ENCODE results near the gene NPEPL1.
"Not testable (repeated sequence)": the region's sequence is repeated elsewhere in the genome, so short reads cannot be mapped to it uniquely, and the experiment has no call there.

NPEPL1 gene

DNA sequence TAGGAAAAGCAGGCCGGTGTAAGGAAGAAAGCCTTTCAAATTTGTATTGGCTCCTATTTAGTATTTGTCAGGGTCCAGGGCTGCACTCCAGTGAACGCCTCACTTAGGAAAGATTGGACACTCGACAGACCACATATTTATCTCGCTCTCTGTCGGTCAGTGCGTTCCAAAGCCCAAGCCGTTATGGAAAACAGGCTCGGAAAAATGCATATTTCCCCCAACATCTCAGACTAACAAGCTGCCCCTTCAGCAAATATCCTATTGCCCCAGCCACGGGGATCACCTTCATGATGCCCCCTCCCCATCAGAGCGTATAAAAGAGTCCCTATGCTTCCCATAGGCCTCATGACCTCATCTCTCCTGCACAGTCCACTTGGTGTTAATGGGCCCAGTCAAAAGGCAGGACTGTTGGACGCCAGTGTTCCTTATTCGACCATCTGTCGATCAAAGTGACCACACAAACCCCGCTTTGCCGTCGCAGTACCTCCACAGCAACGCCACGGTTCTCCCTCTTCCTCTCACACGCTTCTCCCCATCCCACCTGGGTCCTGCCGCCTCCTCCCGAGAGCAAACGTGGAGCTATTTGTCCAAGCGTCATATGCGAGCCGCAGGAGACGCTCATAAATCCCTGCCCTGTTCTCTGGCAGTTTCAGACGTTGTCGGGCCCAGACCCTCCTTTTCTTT lies 63.3 kb downstream of the NPEPL1 start:
- H3K4me3 ChIP-seq (replicated peaks; ENCODE audit: low read depth, low read length), result no peak overlapping the region
- no peak for DNase-seq (ENCODE audit: extremely low read depth, low read depth)
- TF ChIP-seq, protein P1, sequence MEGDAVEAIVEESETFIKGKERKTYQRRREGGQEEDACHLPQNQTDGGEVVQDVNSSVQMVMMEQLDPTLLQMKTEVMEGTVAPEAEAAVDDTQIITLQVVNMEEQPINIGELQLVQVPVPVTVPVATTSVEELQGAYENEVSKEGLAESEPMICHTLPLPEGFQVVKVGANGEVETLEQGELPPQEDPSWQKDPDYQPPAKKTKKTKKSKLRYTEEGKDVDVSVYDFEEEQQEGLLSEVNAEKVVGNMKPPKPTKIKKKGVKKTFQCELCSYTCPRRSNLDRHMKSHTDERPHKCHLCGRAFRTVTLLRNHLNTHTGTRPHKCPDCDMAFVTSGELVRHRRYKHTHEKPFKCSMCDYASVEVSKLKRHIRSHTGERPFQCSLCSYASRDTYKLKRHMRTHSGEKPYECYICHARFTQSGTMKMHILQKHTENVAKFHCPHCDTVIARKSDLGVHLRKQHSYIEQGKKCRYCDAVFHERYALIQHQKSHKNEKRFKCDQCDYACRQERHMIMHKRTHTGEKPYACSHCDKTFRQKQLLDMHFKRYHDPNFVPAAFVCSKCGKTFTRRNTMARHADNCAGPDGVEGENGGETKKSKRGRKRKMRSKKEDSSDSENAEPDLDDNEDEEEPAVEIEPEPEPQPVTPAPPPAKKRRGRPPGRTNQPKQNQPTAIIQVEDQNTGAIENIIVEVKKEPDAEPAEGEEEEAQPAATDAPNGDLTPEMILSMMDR (IDR thresholded peaks at IDR 0.05; ENCODE audit: low read depth, low read length, missing control alignments), result no peak

DNA sequence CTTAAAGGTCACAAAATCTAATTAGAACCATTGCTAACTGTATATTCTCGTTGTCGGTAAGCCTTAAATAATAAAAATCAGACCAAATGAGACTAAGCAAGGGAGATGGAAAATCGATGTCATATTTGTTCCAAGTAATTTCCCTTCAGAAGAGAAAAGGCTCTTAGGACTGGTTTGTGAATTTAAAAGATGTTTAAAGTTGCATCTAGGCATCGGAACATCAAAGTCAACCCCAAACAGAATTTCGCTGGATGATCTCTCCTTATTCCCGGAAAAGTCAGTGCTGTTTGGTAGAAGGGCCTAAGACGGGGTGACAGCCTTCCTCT lies 63.8 kb downstream of the NPEPL1 start:
- TF ChIP-seq, protein P1 (IDR thresholded peaks at IDR 0.05; ENCODE audit: low read depth, low read length, missing control alignments), result no peak
- H3K4me3 ChIP-seq (replicated peaks; ENCODE audit: low read depth, low read length), result no peak overlapping the region
- no peak for DNase-seq (ENCODE audit: extremely low read depth, low read depth)

DNA sequence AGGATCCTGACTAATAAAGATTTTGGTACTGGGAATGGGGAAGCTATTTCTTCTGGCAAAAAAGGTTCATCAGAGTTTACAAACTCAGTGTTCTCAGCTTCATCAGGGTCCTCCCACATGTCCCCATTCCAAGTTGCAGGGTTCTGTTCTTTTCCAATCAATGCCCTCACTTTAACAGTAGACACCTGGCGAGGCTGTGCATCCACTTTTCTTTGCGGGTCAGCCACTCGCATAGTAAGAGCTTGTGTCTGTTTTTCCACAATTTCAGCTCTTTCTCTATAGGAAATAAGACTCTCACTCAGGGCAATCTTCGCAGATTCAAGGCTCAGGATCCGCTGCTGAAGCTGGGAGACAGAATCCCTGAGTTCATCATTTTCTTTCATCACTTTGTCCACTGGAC lies 65.0 kb downstream of the NPEPL1 start:
- not testable (repeated sequence) for H3K4me3 ChIP-seq (replicated peaks; ENCODE audit: low read depth, low read length); DNase-seq (ENCODE audit: extremely low read depth, low read depth)

DNA sequence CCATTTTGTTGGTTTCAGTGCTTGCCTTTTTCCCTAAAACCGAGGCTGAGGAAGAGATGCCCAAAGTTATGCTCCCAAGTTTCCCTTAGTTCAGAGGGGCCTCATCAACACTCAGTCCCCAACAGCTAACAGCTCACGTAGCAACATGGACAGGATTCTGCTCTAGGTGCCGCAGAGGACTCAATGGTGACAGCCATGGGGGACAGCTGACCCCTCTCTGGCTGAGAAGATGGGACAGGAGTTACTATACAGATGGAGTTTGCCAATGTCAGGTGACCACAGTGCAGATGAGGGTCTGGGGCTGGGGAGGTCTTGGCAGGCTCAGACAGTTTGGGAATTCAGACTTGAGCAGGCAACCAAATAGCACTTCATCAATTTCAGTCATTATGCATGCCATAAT lies 67.3 kb downstream of the NPEPL1 start:
- H3K4me3 ChIP-seq (replicated peaks; ENCODE audit: low read depth, low read length), result no peak overlapping the region
- no peak for DNase-seq (ENCODE audit: extremely low read depth, low read depth)
- TF ChIP-seq, protein P1 (IDR thresholded peaks at IDR 0.05; ENCODE audit: low read depth, low read length, missing control alignments), result no peak

DNA sequence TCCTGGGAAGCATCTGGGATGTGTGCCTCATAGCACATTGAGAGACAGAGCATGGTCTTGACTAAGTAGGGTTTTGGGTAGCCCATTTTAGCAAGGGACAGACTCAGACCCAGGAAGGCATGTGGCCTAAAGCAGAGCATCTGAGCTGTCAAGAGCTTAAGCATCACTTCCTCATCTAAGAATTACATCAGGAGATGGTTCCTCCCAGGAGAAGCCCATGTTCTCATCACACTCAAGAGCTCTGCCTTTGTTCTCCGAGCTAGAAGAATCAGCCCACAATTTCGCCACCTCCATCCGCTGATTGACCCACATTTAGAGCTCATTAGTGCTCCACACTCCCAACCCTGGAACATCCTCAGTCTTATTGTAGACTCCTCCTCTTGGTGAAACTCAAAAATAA lies 68.3 kb downstream of the NPEPL1 start:
- TF ChIP-seq, protein P1 (IDR thresholded peaks at IDR 0.05; ENCODE audit: low read depth, low read length, missing control alignments), result no peak
- H3K4me3 ChIP-seq (replicated peaks; ENCODE audit: low read depth, low read length), result no peak overlapping the region
- no peak for DNase-seq (ENCODE audit: extremely low read depth, low read depth)

DNA sequence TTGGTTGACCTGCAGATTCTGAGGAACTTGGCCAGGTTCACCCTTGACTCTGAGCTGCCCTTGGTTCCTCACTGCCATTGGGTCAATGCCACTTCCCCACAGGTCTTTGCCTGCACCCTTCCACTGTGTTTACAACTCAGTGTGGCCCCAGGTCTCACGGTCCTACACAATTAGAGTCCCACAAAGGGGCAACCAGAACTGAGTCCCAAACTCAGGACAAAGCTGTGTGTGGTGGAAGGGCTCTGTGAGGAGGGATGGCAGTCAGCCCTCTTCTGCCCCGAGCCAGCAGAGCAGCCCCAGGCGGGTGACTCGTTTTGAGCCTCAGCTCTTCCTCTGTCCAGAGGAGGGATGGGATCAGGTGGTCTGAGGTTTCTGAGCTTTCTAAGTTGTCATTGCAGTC lies 69.5 kb downstream of the NPEPL1 start:
- H3K4me3 ChIP-seq (replicated peaks; ENCODE audit: low read depth, low read length), result no peak overlapping the region
- DNase-seq (ENCODE audit: extremely low read depth, low read depth), result no peak
- TF ChIP-seq, protein P1 (IDR thresholded peaks at IDR 0.05; ENCODE audit: low read depth, low read length, missing control alignments), result no peak

DNA sequence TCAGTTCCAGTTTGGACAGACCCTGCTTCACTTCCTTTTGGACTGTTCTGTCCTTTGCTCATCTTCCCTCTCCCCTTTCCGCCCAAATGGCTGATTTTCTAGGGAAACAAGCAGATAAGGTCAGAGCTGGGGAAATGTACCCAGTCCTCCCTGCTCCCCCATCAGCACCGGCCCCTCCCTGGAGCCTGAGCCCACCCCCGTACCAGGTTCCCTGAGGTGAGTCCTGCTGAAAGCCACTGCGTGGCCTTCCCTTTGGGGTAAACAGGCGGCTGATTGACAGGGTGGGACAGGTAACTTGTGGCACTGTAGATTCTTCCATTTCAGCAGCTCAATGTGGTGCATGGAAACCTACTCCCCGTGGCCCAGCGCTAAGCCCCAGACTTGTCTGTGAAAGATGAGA lies 70.5 kb downstream of the NPEPL1 start:
- no peak overlapping the region for H3K4me3 ChIP-seq (replicated peaks; ENCODE audit: low read depth, low read length)
- TF ChIP-seq, protein P1 (IDR thresholded peaks at IDR 0.05; ENCODE audit: low read depth, low read length, missing control alignments), result no peak
- no peak for DNase-seq (ENCODE audit: extremely low read depth, low read depth)
